Prostate gland (tissue), 2 donors: Measurements from ENCODE around the gene PIGV.

Source experiments
- CTCF ChIP-seq, 4 experiments: fragments of 200-600 bp in 2 of 4; fragments of 450-650 bp in 2 of 4; sonication (generic) in 2 of 4; IDR thresholded peaks; 1 replicate in 3 of 4; 2 replicates in 1 of 4; pipeline ENCODE4 v1.5.1; 2016 to 2019; ENCODE audit warnings: antibody characterized with exemption in 4 of 4, mild to moderate bottlenecking in 2 of 4, moderate library complexity in 2 of 4
- POLR2A ChIP-seq: fragments of 450-650 bp; IDR thresholded peaks from one replicate; pipeline ENCODE4 v1.6.1; 2016; ENCODE audit warnings: antibody characterized with exemption, mild to moderate bottlenecking

DNA sequence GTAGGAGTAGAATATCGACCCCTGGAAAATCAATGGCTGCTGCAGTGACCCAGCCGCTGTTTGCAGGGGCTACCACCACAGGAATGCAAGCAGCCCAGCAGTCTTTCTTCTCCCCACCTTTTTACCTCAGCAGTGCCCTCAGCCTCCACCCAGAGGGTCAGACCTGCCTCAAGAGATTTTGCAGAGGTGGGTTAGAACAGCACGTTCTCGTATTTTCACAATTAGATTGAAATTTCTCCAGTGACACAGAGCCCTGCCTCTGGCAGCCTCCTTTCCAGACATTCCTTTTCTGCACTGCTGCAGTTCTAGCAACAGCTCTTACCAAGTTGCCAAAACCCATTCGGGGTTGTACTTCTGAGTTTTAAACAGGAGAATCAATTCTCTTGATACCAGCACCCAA, 38.3 kb upstream of the PIGV start:
- TF ChIP-seq CTCF (IDR thresholded peaks at IDR 0.05), result no peak
- no peak for TF ChIP-seq POLR2A
